Aorta (tissue), 5 donors: ENCODE results near the gene HIVEP3. TPM values are rescaled to one million over a fixed set of nuclear protein-coding genes. Genes with fewer than 3 reads are reported as not detected.

Experiments used
- ATAC-seq: fragments of 200-7000 bp; cut with Tn5 transposase; one replicate; pipeline ENCODE4 v1.9.1; 2022; ENCODE audit warnings: moderate library complexity; ENCODE audit not compliant: low FRiP score
- DNase-seq, 2 donors: peaks; one replicate each; pipeline ENCODE4 v3.0.0-alpha.2; 2020
- H3K27ac ChIP-seq, 2 donors: one replicate each; pipeline ENCODE4 v1.5.1; 2013; ENCODE audit warnings: low read length in 2 of 2, mild to moderate bottlenecking in 2 of 2, moderate library complexity in 2 of 2, control low read depth in 1 of 2, inconsistent platforms in 1 of 2, low read depth in 1 of 2
- H3K27me3 ChIP-seq, 2 donors: one replicate each; pipeline ENCODE4 v1.6.1; 2013; ENCODE audit warnings: control low read depth in 1 of 2, low read length in 1 of 2, mild to moderate bottlenecking in 1 of 2, moderate library complexity in 1 of 2; ENCODE audit not compliant: insufficient read depth in 2 of 2, control insufficient read depth in 1 of 2
- H3K36me3 ChIP-seq, 2 donors: one replicate each; pipeline ENCODE4 v1.6.1; 2013; ENCODE audit warnings: control low read depth in 1 of 2, low read length in 1 of 2, mild to moderate bottlenecking in 1 of 2; ENCODE audit not compliant: insufficient read depth in 2 of 2, control insufficient read depth in 1 of 2
- H3K4me1 ChIP-seq, 2 donors: one replicate each; pipeline ENCODE4 v1.6.1; 2013; ENCODE audit warnings: low read length in 2 of 2, control low read depth in 1 of 2, mild to moderate bottlenecking in 1 of 2, moderate library complexity in 1 of 2; ENCODE audit not compliant: insufficient read depth in 2 of 2, control insufficient read depth in 1 of 2
- H3K4me3 ChIP-seq, 2 donors: one replicate each; pipeline ENCODE4 v1.5.1; 2013; ENCODE audit warnings: low read length in 2 of 2, control low read depth in 1 of 2, mild to moderate bottlenecking in 1 of 2
- H3K9me3 ChIP-seq: one replicate; pipeline ENCODE4 v1.6.1; 2013; ENCODE audit warnings: mild to moderate bottlenecking, low read length; ENCODE audit not compliant: control insufficient read depth
- WGBS, 2 donors: extraction: QIAGEN DNeasy Blood & Tissue Kit; methylation state at CpG; one replicate each; pipeline ENCODE4 v1.1.7; 2013; 5-methylcytosine and 5-hydroxymethylcytosine counted together
- intact Hi-C, 2 donors: fragments of 100-400 bp; cut with DNase I; formaldehyde crosslinking; loops; one replicate each; pipeline versions ENCODE4 v1.14.2 to v1.15.0; 2022
- polyA plus RNA-seq, 2 donors: library from polyadenylated mRNA; stranded (reverse); fragments of 200-250 nt; gene quantifications; one replicate each; pipeline ENCODE4 v1.2.3, GENCODE V29; 2013
- total RNA-seq, 2 donors: library from RNA; stranded (reverse); fragmentation: NEBNext Ultra II Directional; extraction: Animal tissue kit (Norgen Biotek cat#: 25700); gene quantifications; one replicate each; pipeline ENCODE4 v1.2.1, GENCODE V29; 2021
- donor health status: healthy with polysubstance abuse.
- donor health status: Bipolar disorder and iron deficiency.
- donor health status: DM: no; HTN: no; CAD: no.
- donor health status: DM: no; HTN: no; CAD: no.
- donor health status: DM: yes; HTN: yes; CAD: no.

Gene HIVEP3
- total and polyA plus RNA-seq, 4 donors = 1.6 to 6.3 (median 4.0) TPM

DNA sequence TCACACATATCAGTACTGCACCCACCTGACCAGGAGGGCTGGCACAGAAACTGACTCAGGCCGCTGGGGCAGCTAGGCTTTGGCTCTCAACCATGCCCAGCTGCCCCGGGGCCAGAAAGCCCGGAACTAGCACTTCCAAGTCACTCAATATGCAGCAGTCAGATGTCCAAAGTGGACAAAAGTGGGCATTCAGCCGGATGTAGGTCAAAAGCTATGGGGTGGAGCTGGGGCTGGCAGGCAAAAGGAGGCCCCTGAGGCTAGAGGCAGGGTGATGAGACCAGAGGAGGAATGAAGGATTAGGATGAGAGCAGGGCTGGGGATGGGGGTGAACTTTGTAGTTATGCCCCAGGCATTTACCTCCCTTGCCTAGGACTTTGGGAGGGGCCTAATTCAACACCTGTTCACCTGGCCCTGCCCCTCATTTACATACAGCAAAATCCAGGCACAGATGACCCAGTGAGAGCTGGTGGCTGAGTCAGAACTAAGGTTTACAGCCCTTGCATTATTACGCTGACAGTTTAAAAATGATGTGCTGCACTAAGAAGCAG is 403.5 kb downstream of the HIVEP3 start:
- intact Hi-C loops = loop anchor here in 1 of 2 donors (10.0 kb wide), 2 partner anchors 150 to 250 kb away; no protein-coding TSS in a partner anchor
- no peak for DNase-seq
- Histone ChIP-seq H3K27ac (no peak overlapping the region), H3K27me3 (no peaks in the 10 kb centered on the region), H3K9me3 (no peaks in the 10 kb centered on the region), H3K4me3 (no peak overlapping the region), H3K4me1 (no peaks in the 10 kb centered on the region), H3K36me3 (no peaks in the 10 kb centered on the region)
- WGBS, 2 donors = 50 to 57% methylated on average over 5 of the region's 5 CpGs
- no peak for ATAC-seq

DNA sequence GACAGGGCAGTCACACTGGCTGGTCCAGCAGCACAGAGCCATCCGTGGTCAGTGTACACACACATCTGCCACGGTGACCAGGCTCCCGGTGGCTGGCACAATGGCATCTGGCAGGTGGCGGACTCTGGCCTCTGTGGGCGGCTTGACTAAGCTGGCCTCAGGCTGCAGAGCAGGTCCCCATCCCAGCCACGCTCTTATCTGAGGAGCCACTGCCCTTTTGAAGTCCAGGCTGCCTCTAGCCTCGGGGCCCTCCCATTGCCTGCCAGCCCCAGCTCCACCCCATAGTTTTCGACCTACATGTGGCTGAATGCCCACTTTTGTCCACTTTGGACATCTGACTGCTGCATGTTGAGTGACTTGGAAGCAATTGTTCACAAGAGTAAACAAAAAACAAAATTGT is 404.3 kb downstream of the HIVEP3 start:
- Histone ChIP-seq H3K4me3 (no peak overlapping the region), H3K9me3 (no peaks in the 10 kb centered on the region), H3K27me3 (no peaks in the 10 kb centered on the region), H3K36me3 (no peaks in the 10 kb centered on the region), H3K4me1 (no peaks in the 10 kb centered on the region), H3K27ac (no peak overlapping the region)
- no peak for DNase-seq
- WGBS, 2 donors = 75 to 81% methylated on average over 8 of the region's 8 CpGs
- intact Hi-C loops = loop anchor here in 1 of 2 donors (10.0 kb wide), 2 partner anchors 150 to 250 kb away; no protein-coding TSS in a partner anchor
- ATAC-seq = no peak

- Histone ChIP-seq H3K36me3 (no peaks in the 10 kb centered on the region), H3K4me3 (no peak overlapping the region), H3K9me3 (no peaks in the 10 kb centered on the region), H3K27ac (no peak overlapping the region), H3K27me3 (no peaks in the 10 kb centered on the region), H3K4me1 (no peaks in the 10 kb centered on the region)
- DNase-seq (no peak), ATAC-seq (no peak)
- 86 to 92% methylated on average over 14 to 17 of the region's 17 CpGs for WGBS, 2 donors
- intact Hi-C loops = loop anchor here in 1 of 2 donors (10.0 kb wide), 2 partner anchors 151 to 249 kb away; no protein-coding TSS in a partner anchor
These were observed 405.4 kb downstream of the HIVEP3 start for GRCh38 chr1:41513383-41513735.

- no peak for DNase-seq
- H3K27me3 ChIP-seq = no peaks in the 10 kb centered on the region
- no peak overlapping the region for H3K4me3 ChIP-seq
- H3K4me1 ChIP-seq = no peaks in the 10 kb centered on the region
- no peaks in the 10 kb centered on the region for H3K9me3 ChIP-seq
- H3K27ac ChIP-seq = no peak overlapping the region
- 92 to 96% methylated on average over 25 to 27 of the region's 27 CpGs for WGBS, 2 donors
- intact Hi-C loops = loop anchor here in 1 of 2 donors (10.0 kb wide), 2 partner anchors 152 to 248 kb away; no protein-coding TSS in a partner anchor
- no peak for ATAC-seq
- H3K36me3 ChIP-seq = no peaks in the 10 kb centered on the region
These were observed 405.9 kb downstream of the HIVEP3 start for GRCh38 chr1:41512701-41513382.

- ATAC-seq (no peak), DNase-seq (no peak)
- Histone ChIP-seq H3K27ac (no peak overlapping the region), H3K4me3 (no peak overlapping the region), H3K27me3 (no peaks in the 10 kb centered on the region), H3K36me3 (no peaks in the 10 kb centered on the region), H3K4me1 (no peaks in the 10 kb centered on the region), H3K9me3 (no peaks in the 10 kb centered on the region)
- intact Hi-C loops = loop anchor here in 1 of 2 donors (10.0 kb wide), 2 partner anchors 154 to 246 kb away; no protein-coding TSS in a partner anchor
- 96 to 98% methylated on average over 7 of the region's 7 CpGs for WGBS, 2 donors
These were observed 407.5 kb downstream of the HIVEP3 start for GRCh38 chr1:41511239-41511540.

DNA sequence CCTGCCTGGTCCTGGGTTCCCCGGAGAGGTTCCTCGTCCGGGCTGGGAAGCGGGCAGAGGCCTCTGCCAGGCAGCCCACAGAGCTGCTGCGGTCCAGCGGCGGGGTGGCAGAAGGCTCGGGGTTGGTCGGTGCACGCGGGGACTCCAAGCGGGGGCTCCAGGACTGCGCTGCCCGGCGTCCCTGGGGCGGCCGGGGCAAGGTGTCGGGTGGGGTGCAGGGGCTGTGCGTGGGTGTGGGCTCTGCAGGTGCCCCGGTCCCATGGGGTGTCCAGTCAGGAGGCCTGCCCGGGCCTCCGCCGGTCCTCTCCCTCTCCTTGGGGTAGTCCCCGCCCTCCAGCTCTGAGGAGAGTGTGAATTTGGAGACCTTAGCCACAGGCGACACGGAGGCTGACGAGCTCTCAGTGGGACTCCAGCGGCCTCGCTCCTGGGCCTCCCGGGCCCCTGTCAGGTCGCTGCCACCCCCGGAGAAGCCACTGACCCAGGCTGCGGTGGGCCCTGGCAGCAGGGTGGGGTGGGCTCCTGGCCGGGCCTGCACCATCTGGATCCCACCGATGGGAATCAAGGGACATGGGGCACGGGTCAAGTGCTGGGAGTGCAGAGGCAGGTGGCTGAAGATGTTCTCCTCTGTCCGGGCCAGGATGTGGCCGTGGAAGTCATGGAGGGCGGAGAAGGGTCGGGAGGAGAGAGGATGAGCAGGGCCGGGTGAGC is 408.0 kb downstream of the HIVEP3 start:
- H3K4me1 ChIP-seq = no peaks in the 10 kb centered on the region
- WGBS, 2 donors = 97% methylated on average over 38 to 41 of the region's 41 CpGs
- no peak for DNase-seq
- H3K36me3 ChIP-seq = no peaks in the 10 kb centered on the region
- H3K27ac ChIP-seq = no peak overlapping the region
- ATAC-seq = no peak
- intact Hi-C loops = loop anchor here in 1 of 2 donors (10.0 kb wide), 2 partner anchors 154 to 246 kb away; no protein-coding TSS in a partner anchor
- no peaks in the 10 kb centered on the region for H3K9me3 ChIP-seq
- no peak overlapping the region for H3K4me3 ChIP-seq
- no peaks in the 10 kb centered on the region for H3K27me3 ChIP-seq

DNA sequence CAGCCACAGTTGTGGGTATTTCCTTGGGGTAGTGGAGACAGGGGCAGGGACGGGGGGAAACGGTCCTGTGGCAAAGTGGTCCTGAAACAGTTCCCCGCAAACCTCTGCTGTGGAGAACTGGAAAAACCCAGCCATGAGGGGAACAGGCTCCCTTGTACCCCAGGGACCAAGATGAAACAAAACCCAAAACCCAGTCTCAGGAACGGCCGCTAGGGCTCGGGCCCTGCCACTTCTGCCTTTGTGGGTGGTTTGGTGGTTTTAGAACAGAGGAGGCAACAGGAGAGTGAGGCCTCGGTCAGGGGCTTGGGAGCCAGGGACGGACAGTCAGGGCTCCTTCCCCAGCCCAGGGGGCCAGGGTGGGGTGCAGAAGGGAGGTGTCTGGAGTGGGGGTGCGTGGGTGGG is 409.5 kb downstream of the HIVEP3 start:
- Histone ChIP-seq H3K27me3 (no peaks in the 10 kb centered on the region), H3K4me3 (no peak overlapping the region), H3K9me3 (no peaks in the 10 kb centered on the region), H3K27ac (no peak overlapping the region), H3K4me1 (no peaks in the 10 kb centered on the region), H3K36me3 (no peaks in the 10 kb centered on the region)
- intact Hi-C loops = no loop called here
- 82 to 86% methylated on average over 9 of the region's 9 CpGs for WGBS, 2 donors
- DNase-seq (no peak), ATAC-seq (no peak)

DNA sequence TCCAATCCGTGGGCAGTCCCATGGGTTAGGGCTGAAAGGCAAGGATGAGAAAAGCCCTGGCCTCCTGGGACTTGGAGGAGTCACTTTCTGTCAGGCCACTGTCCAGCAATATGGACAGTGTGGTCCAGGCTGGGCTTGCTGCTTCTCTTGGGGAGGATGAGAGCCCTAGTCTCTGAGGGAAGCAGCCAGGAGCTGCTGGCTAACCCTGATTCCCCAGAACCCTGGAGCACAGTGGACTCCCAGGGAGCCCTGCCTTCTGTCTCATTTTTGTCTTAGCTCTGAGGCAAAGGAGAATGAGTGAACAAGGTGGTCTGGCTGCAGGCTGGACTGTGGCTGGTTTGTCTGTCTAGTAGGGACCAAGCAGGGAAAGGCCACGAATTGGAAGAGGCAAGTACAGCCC is 410.4 kb downstream of the HIVEP3 start:
- intact Hi-C loops = no loop called here
- DNase-seq = no peak
- ATAC-seq = no peak
- H3K27me3 ChIP-seq = no peaks in the 10 kb centered on the region
- no peak overlapping the region for H3K27ac ChIP-seq
- H3K4me3 ChIP-seq = no peak overlapping the region
- H3K9me3 ChIP-seq = no peaks in the 10 kb centered on the region
- 93 to 94% methylated on average over 2 of the region's 2 CpGs for WGBS, 2 donors
- H3K4me1 ChIP-seq = no peaks in the 10 kb centered on the region
- H3K36me3 ChIP-seq = no peaks in the 10 kb centered on the region
